Activated CD4-positive, alpha-beta memory T cell treated with anti-CD3 and anti-CD28 coated beads for 36 hours (primary cell): Measurements from ENCODE around the gene LRRN3. TPM values are rescaled to one million over a fixed set of nuclear protein-coding genes. Genes with fewer than 3 reads are reported as not detected.

Source experiments
- CTCF ChIA-PET: fragments of 350-600 bp; sonication (Branson Sonifier 250); formaldehyde crosslinking; loops from one replicate; lab custom pipeline; 2021; ENCODE audit warnings: antibody characterized with exemption, inconsistent platforms; lab: Charles Lee
- POLR2A ChIA-PET: fragments of 350-600 bp; sonication (Branson Sonifier 250); formaldehyde crosslinking; loops from one replicate; lab custom pipeline; 2021; ENCODE audit warnings: antibody characterized with exemption; lab: Charles Lee
- DNase-seq: peaks from one replicate; pipeline ENCODE4 v3.0.0-alpha.2; 2020
- H3K27ac Mint-ChIP-seq: one replicate; pipeline ENCODE4 v1.8.0; 2021; ENCODE audit warnings: mixed read lengths
- H3K27me3 Mint-ChIP-seq: one replicate; pipeline ENCODE4 v1.8.0; 2021; ENCODE audit warnings: mixed read lengths
- H3K36me3 Mint-ChIP-seq: one replicate; pipeline ENCODE4 v1.8.0; 2021; ENCODE audit warnings: mixed read lengths
- H3K4me1 Mint-ChIP-seq: one replicate; pipeline ENCODE4 v1.8.0; 2021; ENCODE audit warnings: low read depth, mixed read lengths
- H3K4me3 Mint-ChIP-seq: one replicate; pipeline ENCODE4 v1.8.0; 2021; ENCODE audit warnings: mild to moderate bottlenecking, mixed read lengths
- H3K9me3 Mint-ChIP-seq: one replicate; pipeline ENCODE4 v1.8.0; 2021; ENCODE audit warnings: mixed read lengths
- intact Hi-C: fragments of 100-400 bp; cut with micrococcal nuclease; formaldehyde crosslinking; loops from one replicate; pipeline ENCODE4 v1.15.1; 2023
- total RNA-seq, 2 experiments: library from RNA; stranded (reverse); gene quantifications; one replicate each; pipeline ENCODE4 v1.2.3, GENCODE V29; 2021

The LRRN3 gene
- 1 to 10 TPM; 4.0 to 4.4 TPM for total RNA-seq

GRCh38 chr7:111090846-111091245, at the start of gene LRRN3:
TSS of gene LRRN3 (plus strand) at chr7:111091127. CDS start at chr7:111122773, 31,646 bp downstream.
- Mint-ChIP-seq H3K4me3 (peak within 1 kb of the TSS; percentile 76), H3K9me3 (peaks cover 2% of the 10 kb centered on the region), H3K27ac (peak within 1 kb of the TSS; percentile 83), H3K36me3 (peaks cover under 1% of the 10 kb centered on the region), H3K4me1 (peaks cover 62% of the 10 kb centered on the region), H3K27me3 (no peaks in the 10 kb centered on the region)
- peak; percentile 29 for DNase-seq
- intact Hi-C loops: loop anchor here (2.0 to 10.0 kb wide), 4 partner anchors 289 to 1364 kb away; partner anchors contain the start of genes IFRD1 and IMMP2L
- POLR2A ChIA-PET: no interaction called here
- CTCF ChIA-PET: interaction anchor here (0.7 kb wide), 1 partner anchor 62 kb away, joined by 3 read pairs; no protein-coding TSS in a partner anchor

GRCh38 chr7:111041577-111041976, 49.4 kb upstream of the LRRN3 start:
- POLR2A ChIA-PET: no interaction called here
- Mint-ChIP-seq H3K4me3 (no peak overlapping the region), H3K27me3 (no peaks in the 10 kb centered on the region), H3K4me1 (peaks cover 6% of the 10 kb centered on the region), H3K27ac (peak overlapping the region; percentile 21), H3K36me3 (no peaks in the 10 kb centered on the region), H3K9me3 (no peaks in the 10 kb centered on the region)
- intact Hi-C loops: no loop called here
- DNase-seq: no peak
- CTCF ChIA-PET: no interaction called here

DNA sequence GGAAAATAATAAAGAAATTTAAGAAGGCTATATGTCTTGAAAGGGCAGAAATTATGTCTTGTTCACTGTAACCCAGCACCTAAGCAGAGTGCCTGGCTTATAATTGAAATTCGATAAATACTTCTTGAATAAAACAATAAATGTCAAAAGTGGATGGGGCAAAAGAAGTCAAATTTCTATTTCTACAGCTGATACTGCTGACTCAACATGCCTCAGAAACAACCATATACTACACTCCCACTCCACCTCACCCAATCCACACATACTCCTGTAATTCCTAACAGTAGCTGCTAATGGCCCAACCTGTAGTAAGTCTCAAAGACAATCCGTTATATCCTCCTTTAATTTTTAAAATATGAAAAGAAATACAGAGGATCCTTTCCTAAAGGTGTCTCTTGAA, 48.1 kb upstream of the LRRN3 start:
- Mint-ChIP-seq H3K4me3 (no peak overlapping the region), H3K36me3 (no peaks in the 10 kb centered on the region), H3K27me3 (no peaks in the 10 kb centered on the region), H3K4me1 (peaks cover 6% of the 10 kb centered on the region), H3K9me3 (no peaks in the 10 kb centered on the region), H3K27ac (no peak overlapping the region)
- no peak for DNase-seq
- intact Hi-C loops: no loop called here
- ChIA-PET CTCF (no interaction called here), POLR2A (no interaction called here)

DNA sequence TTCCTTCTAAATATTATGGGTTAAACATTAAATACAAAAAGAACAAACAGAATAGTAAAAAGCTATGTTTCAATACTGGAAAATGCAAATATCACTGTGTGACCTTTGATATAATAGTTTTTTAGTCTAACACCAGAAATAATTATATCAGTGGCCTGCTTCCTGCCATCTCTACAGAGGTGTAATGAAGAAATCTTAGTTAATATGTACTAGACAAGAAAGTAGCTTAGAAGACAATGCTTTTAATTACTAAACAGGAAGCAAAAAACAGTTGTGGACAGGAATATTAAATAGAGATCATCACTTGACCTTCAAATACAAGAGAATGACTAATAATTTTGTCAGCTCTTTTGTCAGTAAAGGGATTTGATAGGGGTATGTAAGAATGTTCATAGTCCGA, 47.4 kb upstream of the LRRN3 start:
- H3K4me3 Mint-ChIP-seq: no peak overlapping the region
- POLR2A ChIA-PET: no interaction called here
- intact Hi-C loops: no loop called here
- CTCF ChIA-PET: no interaction called here
- no peak overlapping the region for H3K27ac Mint-ChIP-seq
- DNase-seq: no peak
- H3K4me1 Mint-ChIP-seq: peaks cover 6% of the 10 kb centered on the region
- H3K36me3 Mint-ChIP-seq: peaks cover 2% of the 10 kb centered on the region
- no peaks in the 10 kb centered on the region for H3K9me3 Mint-ChIP-seq
- no peaks in the 10 kb centered on the region for H3K27me3 Mint-ChIP-seq

- DNase-seq: no peak
- ChIA-PET CTCF (no interaction called here), POLR2A (no interaction called here)
- Mint-ChIP-seq H3K4me3 (no peak overlapping the region), H3K36me3 (peaks cover 2% of the 10 kb centered on the region), H3K9me3 (no peaks in the 10 kb centered on the region), H3K4me1 (peaks cover 6% of the 10 kb centered on the region), H3K27ac (no peak overlapping the region), H3K27me3 (no peaks in the 10 kb centered on the region)
- intact Hi-C loops: no loop called here
These were observed 45.5 kb upstream of the LRRN3 start for GRCh38 chr7:111045449-111045848.

DNA sequence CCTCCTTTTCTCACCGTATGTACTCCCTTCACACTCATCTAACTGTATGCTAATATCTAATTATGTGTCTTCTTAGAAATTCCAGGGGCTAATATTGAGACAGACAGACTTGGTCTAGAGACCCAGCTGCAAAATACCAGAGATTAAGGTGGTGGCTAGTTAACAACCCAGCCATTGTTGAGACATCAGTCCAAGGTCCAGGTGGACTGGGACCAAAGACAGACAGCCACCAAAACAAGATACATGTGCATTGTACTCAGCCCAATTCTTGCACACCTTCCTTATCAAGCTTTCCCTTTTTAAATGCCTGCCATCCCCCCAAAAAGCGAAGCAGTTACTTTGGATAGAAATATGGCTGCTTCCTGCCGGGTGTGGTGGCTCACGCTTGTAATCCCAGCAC, 43.3 kb upstream of the LRRN3 start:
- ChIA-PET POLR2A (no interaction called here), CTCF (no interaction called here)
- peaks cover 2% of the 10 kb centered on the region for H3K36me3 Mint-ChIP-seq
- H3K4me1 Mint-ChIP-seq: no peaks in the 10 kb centered on the region
- no peak overlapping the region for H3K27ac Mint-ChIP-seq
- no peaks in the 10 kb centered on the region for H3K27me3 Mint-ChIP-seq
- no peak for DNase-seq
- no peaks in the 10 kb centered on the region for H3K9me3 Mint-ChIP-seq
- no peak overlapping the region for H3K4me3 Mint-ChIP-seq
- intact Hi-C loops: no loop called here

- H3K9me3 Mint-ChIP-seq: no peaks in the 10 kb centered on the region
- CTCF ChIA-PET: no interaction called here
- no peaks in the 10 kb centered on the region for H3K27me3 Mint-ChIP-seq
- H3K4me1 Mint-ChIP-seq: peaks cover 6% of the 10 kb centered on the region
- H3K4me3 Mint-ChIP-seq: no peak overlapping the region
- peaks cover 2% of the 10 kb centered on the region for H3K36me3 Mint-ChIP-seq
- DNase-seq: no peak
- intact Hi-C loops: no loop called here
- POLR2A ChIA-PET: no interaction called here
- H3K27ac Mint-ChIP-seq: no peak overlapping the region
These were observed 40.8 kb upstream of the LRRN3 start for GRCh38 chr7:111049971-111050680.

DNA sequence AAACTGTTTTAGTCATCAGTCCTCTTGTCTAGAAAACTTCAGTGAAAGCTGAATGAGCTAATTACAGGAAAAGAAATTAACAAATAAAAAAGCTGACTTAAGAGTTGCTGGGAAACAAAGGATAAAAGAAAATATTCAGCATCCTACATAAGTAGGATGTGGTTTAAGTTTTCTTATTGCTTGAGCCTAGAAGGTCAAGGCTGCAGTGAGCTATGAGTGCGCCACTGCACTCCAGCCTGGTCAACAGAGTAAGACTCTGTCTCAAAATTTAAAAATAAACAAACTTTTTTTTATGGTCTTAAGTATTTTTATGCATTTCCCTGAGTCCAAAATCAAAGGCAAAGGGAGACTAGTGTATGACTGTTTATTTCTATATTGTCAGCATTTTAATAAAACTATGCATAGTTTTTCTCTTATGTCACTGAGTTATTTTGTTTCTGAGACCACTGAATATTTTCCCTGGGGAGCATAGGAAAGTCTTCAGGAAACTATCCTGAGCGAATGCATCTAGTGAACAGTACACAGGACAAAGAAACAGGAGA, 40.0 kb upstream of the LRRN3 start:
- ChIA-PET CTCF (no interaction called here), POLR2A (no interaction called here)
- intact Hi-C loops: no loop called here
- Mint-ChIP-seq H3K27me3 (no peaks in the 10 kb centered on the region), H3K4me3 (no peak overlapping the region), H3K27ac (no peak overlapping the region), H3K9me3 (no peaks in the 10 kb centered on the region), H3K4me1 (peaks cover 6% of the 10 kb centered on the region), H3K36me3 (peaks cover 2% of the 10 kb centered on the region)
- DNase-seq: no peak

- H3K27ac Mint-ChIP-seq: no peak overlapping the region
- POLR2A ChIA-PET: no interaction called here
- H3K27me3 Mint-ChIP-seq: no peaks in the 10 kb centered on the region
- H3K4me3 Mint-ChIP-seq: no peak overlapping the region
- peaks cover 2% of the 10 kb centered on the region for H3K36me3 Mint-ChIP-seq
- CTCF ChIA-PET: no interaction called here
- no peak for DNase-seq
- H3K4me1 Mint-ChIP-seq: peaks cover 6% of the 10 kb centered on the region
- H3K9me3 Mint-ChIP-seq: no peaks in the 10 kb centered on the region
- intact Hi-C loops: no loop called here
These were observed 39.1 kb upstream of the LRRN3 start for GRCh38 chr7:111051832-111052231.

DNA sequence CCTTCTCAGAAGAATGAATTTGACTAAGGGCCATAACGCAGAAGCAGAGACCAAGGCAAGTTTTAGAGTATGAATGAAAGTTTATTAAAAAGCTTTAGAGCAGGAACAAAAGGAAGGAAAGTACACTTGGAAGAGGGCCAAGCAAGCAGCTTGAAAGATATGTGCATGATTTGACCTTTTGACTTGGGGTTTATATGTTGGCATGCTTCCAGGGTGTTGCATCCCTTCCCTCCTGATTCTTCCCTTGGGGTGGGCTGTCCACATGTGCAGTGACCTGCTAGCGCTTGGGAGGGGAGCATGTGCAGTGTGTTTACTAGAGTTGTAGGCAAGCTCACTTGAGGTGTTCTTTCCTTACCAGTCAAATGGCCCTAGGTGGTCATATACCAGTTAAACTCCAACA, 37.9 kb upstream of the LRRN3 start:
- H3K4me1 Mint-ChIP-seq: peaks cover 9% of the 10 kb centered on the region
- POLR2A ChIA-PET: no interaction called here
- no peaks in the 10 kb centered on the region for H3K27me3 Mint-ChIP-seq
- peaks cover 2% of the 10 kb centered on the region for H3K36me3 Mint-ChIP-seq
- CTCF ChIA-PET: no interaction called here
- no peak overlapping the region for H3K27ac Mint-ChIP-seq
- DNase-seq: no peak
- no peak overlapping the region for H3K4me3 Mint-ChIP-seq
- no peaks in the 10 kb centered on the region for H3K9me3 Mint-ChIP-seq
- intact Hi-C loops: no loop called here

DNA sequence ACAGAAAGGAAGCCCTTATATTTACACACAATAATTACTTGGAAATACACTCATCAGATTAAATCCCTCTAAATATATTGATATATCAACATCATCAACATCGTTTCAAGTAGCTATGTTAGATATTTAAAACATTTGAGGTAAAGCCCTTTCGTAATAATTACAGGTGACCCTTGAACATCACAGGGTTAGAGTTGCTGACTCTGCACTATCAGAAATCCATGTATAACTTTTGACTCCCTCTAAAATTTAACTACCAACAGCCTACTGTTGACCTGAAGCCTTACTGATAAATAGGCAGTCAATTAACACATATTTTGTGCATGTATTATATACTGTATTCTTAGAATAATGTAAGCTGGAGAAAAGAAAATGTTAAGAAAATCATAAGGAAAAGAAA, 34.6 kb upstream of the LRRN3 start:
- Mint-ChIP-seq H3K4me3 (no peak overlapping the region), H3K27me3 (no peaks in the 10 kb centered on the region), H3K36me3 (no peaks in the 10 kb centered on the region), H3K4me1 (peaks cover 12% of the 10 kb centered on the region), H3K9me3 (no peaks in the 10 kb centered on the region), H3K27ac (no peak overlapping the region)
- intact Hi-C loops: no loop called here
- CTCF ChIA-PET: no interaction called here
- no peak for DNase-seq
- POLR2A ChIA-PET: no interaction called here

DNA sequence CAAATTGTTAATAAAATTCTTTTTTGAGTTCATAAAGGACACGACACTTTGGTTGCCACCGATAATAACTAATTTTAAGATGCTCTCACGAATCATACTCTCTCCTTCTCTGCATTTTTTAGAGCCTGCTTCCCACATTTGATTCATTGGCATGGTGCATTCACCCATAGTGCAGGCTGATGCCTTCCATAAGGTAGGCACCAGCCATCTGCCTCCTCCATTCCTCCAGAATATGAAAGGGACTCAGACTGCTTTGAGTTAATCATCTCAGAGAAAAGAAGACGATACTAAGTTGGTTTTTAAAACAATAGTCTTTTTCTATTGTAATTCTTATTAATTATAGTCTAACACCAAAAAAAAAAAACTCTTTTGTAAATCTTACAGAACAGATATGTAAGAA, 33.9 kb upstream of the LRRN3 start:
- no peaks in the 10 kb centered on the region for H3K27me3 Mint-ChIP-seq
- H3K27ac Mint-ChIP-seq: no peak overlapping the region
- ChIA-PET CTCF (no interaction called here), POLR2A (no interaction called here)
- intact Hi-C loops: no loop called here
- DNase-seq: no peak
- H3K4me3 Mint-ChIP-seq: no peak overlapping the region
- H3K36me3 Mint-ChIP-seq: peaks cover 5% of the 10 kb centered on the region
- peaks cover 12% of the 10 kb centered on the region for H3K4me1 Mint-ChIP-seq
- H3K9me3 Mint-ChIP-seq: peaks cover 4% of the 10 kb centered on the region

GRCh38 chr7:111059833-111060232, 31.1 kb upstream of the LRRN3 start:
- intact Hi-C loops: no loop called here
- ChIA-PET POLR2A (no interaction called here), CTCF (interaction anchor here (0.6 kb wide), 1 partner anchor 252 kb away, joined by 5 read pairs; no protein-coding TSS in a partner anchor)
- no peak for DNase-seq
- no peak overlapping the region for H3K27ac Mint-ChIP-seq
- peaks cover 6% of the 10 kb centered on the region for H3K4me1 Mint-ChIP-seq
- H3K36me3 Mint-ChIP-seq: peaks cover 20% of the 10 kb centered on the region
- no peaks in the 10 kb centered on the region for H3K27me3 Mint-ChIP-seq
- H3K4me3 Mint-ChIP-seq: no peak overlapping the region
- H3K9me3 Mint-ChIP-seq: peaks cover 30% of the 10 kb centered on the region
